HG03135 (cell line): ENCODE results near the gene CTBP1.

Experiments
- ATAC-seq: cut with Tn5 transposase; IDR thresholded peaks from one replicate; pipeline ENCODE4 v1.9.1; 2021; ENCODE audit warnings: mild to moderate bottlenecking, moderate library complexity; ENCODE audit not compliant: unreplicated experiment

CTBP1 gene

DNA sequence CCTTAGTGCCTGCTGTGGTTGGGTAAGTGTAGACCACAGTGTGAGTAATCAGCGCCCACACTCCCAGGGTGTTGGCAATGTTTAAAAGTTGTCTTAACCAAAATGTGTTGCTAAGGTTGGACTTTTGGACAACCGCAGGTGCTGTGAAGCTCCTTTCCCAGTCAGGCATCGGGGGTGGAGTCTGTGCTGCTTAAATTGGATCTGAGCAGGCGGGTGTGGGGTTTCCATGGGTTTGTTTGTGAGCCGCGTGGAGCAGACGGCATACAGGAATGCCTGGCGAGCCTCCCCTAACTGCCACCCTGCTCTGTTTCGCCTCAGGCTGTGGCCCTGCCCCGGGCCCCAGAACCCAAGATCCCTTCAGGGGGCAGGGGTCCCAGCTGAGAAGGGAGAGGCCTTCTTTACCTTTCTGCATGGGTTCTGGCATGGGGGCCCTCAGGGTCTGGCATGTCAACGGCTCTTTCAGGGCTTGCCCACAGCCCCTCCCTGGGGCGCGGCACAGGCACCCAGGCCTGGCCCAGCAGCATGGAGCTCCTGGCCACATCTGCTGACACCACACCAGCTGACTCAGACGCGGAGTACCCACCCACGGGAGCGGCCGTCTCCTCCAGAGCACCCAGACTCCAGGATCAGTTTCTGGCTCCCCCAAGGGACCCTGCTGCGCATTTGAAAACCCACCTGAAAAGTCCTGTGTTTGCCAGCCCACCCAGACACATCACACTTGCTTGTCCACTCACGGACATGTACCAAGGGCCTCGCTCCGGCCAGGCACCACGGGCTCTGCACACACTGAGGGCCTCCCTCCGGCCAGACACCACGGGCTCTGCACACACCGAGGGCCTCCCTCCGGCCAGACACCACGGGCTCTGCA, 71.4 kb downstream of the CTBP1 start:
- no peak for ATAC-seq

DNA sequence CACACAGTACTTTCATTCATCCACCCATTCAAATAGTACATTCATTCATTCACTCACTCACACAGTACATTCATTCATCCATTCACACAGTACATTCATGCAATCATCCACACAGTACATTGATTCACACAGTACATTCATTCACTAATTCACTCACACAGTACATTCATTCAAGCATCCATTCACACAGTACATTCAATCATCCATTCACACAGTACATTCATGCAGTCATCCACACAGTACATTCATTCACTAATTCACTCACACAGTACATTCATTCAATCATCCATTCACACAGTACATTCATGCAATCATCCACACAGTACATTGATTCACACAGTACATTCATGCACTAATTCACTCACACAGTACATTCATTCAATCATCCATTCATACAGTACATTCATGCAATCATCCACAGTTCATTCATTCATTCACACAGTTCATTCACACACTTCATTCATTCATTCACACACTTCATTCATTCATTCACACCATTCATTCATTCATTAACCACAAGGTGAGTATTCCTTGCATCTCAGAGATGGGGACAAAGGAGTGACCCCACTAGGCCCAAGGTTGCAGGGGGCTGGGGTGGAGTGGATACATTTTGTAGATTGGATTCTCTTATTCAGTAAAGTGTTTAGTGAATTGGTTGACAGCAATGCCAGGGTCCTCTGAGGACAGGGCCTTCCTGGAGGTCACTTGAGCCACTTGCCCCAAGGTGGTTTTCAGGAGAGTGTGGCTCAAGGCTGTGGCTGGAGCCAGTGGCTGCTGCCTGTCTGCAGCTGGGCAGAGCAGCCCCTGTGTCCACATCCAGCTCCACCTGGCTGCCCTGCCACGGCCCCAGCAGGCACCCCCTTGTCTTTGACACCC, 72.3 kb downstream of the CTBP1 start:
- ATAC-seq, result no peak

DNA sequence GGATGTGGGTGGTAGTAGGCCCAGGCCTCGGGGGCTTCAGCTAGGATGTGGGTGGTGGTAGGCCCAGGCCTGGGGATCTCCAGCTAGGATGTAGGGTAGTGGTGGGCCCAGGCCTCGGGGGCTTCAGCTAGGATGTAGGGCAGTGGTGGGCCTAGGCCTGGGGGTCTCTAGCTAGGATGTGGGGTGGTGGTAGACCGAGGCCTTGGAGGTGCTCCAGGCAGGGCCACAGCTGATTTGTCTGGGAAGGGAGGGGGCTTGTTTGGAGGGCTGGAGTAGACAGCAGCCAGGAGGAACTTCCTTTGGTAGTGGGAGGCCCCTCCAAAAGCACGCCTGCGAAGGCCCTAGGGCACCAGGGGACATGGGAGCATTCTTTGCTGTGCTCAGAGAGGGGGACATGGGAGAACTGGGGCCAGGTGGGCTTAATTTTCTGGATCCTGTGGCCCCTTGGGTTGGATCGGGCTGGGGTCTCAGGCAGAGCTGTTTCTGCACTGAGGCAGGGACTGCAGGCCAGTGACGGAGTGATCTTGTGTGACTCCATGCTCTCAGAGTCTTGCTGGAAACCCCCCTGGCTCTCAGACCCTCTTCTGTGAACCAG, 73.2 kb downstream of the CTBP1 start:
- no peak for ATAC-seq

- ATAC-seq, result no peak
Measured at GRCh38 chr4:1174941-1175634, 73.8 kb downstream of the CTBP1 start.

GRCh38 chr4:1172971-1173757, 75.8 kb downstream of the CTBP1 start:
- no peak for ATAC-seq

GRCh38 chr4:1172228-1172851, 76.6 kb downstream of the CTBP1 start, which contains the start of gene SPON2:
SPON2 (minus strand) TSS chr4:1172583.
- ATAC-seq, result no peak

- no peak for ATAC-seq
Measured at GRCh38 chr4:1171311-1172227, 77.4 kb downstream of the CTBP1 start.

DNA sequence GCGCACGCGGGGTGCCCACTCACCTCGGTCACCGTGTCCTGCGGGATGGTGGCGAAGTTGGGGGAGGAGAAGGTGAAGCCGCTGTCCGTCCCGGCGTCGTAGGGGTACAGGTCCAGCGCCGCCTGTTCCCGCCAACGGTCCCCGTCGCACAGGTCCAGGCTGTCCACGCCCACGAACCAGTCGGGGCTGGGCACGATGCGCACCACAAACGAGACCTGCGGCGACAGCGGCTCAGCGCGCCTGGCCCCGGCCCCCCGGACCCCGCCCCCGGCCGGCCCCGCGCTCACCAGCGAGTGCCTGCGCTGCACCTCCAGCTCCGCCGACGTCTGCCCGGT, 78.0 kb downstream of the CTBP1 start:
- no peak for ATAC-seq

DNA sequence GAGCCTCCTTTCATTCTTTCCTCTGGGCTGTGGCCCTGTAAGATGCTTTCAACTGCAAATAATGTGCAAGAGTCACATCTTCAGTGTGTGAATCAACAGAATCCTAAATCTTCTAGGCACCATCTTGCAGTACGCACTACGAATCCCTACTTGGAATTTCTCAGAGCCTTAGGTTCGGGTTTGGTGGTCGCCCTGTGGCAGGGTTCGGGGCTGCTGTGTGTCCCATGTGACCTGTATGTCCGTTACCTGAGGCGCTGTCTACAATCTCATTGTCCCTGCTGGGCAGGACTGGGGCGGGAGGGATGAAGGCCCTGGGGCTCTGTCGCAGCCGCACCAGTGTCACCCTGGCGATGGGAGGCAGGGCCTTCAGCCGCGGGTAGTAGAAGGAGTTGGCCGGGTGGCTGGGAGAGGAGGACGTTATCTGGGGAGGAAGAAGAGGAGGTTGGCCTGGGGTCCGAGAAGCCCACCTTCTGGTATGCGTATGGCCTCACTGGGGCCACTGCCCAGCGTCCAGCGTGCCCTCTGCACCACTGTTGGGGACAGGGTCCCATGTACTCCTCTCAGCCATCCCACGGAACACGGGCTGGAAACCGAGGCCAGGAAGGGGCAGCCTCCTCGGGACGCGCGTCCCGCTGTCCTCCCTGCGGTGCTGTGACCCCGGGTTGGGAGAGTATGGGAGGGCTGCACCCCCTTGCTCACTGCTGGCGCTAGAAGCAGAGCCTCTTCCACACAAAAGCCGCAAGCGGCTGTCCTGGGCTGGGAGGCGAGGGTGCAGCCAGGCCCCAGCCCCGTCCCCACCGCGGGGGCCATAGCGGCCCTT, 78.6 kb downstream of the CTBP1 start:
- no peak for ATAC-seq

DNA sequence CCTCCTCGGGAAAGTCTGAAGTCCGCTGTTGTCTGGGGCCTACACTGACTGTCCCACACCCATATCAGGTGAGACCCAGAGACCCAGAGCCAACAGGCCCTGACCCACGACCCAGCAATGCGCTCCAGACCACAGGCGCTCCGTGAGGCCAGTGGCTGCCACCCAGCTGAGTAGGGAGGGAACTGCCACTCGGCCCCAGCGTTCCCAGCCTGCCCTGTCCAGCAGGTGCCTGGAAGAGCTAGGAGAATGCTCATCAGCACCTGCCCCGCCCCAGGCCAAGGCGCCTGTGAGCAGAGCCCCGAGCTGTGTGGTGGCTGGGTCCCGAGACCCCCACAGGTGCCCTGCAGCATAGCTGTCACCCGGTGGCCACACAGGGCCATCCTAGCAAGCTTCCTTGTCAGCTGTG, 79.2 kb downstream of the CTBP1 start:
- no peak for ATAC-seq

DNA sequence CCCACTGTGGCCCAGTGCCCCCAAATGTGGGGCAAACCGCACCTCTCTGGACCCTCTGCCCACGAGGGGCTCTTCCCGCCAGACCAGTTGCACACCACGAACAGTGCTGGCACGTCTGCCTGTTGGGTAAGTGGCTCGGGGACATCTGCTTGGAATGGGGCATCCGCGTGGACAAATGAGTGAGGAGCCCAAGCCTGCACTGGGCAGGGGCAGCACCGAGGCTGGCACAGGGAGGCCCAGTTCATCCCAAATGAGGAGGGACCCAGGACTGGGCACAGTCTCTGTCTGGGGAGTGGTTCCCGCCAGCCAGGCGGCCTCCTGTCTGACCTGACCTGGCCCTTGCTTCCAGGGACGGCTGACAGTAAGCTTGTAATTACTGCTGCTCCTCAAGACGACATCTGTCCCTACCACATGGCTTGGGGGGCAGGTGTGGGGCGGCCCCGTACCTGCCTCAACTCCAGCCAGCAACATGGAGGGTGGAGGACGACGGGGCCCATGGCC, 79.7 kb downstream of the CTBP1 start:
- no peak for ATAC-seq

DNA sequence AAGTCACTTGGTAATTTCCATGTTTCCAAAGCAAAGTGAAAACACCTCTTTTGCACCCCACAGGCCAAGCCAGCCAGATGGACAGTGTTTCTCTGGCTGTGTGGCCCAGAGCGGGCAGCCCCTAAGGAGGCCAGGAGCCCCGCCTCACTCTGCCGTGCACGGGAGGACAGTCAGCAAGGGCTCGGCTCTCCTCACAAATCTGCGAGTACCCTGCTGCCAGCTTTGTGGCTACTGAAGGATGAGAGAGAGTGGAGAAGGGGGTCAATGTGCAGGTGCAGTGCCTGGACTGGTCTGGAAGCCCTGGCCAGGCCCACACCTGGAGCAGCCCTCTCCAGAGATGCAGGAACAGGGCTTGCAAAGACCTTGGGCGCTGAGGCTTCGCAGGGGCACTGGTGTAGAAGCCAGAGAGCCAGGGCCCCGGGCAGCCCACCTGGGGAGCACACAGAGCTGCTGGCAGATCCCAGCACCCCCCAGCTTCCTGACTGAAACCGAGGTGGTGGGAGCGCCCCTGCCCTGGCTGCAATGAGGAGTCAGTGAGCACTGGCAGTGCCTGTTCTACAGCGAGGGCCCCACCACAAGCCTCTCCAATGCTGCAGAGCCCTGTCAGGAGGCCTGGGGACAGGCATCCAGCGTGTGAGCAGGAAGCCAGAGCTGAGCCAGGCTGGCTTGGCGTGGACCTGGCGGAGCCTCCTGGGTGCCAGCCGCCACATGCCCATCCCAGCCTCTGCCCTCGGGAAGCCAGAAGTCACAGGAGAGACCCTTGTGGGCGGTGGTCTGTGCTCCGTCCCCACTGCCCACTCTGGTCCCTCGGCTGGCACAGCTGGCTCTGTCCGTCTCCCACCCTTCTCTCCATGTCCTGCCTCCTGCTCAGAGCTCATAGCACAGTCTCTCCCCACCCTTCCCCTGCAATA, 80.5 kb downstream of the CTBP1 start:
- no peak for ATAC-seq

DNA sequence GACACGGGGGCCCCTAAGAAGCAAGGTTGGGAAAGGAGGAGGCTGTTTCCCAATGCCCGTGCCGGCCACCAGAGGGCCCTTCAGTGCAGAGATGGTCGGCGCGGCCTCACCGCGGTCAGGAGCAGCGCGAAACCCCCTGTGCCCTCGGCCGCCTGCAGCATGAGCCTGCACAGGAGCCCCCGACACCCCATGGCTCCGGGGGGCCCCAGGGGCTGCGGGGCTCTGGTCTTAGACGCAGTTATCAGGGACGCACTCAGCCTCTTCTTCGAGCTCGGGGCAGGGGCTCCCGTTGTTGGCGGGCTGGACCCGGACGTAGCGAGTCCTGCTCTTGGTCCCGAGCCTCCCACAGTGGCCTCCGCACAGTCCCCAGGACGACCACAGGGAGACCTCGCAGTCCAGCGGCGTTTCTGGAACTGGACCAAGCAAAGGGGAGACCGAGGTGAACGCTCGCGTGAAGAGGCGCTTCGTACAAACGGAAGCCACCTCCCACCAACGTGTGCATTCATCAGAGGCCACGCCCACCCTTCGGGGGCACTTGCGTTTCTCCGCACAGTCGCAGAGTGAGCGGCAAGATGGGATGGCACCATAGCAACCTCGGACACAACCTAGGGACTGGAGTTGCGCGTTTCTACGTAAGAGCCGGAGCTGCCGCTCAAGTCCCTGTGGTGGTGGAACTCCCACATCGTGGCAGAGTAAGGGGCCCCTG, 81.5 kb downstream of the CTBP1 start:
- peak; percentile 77 for ATAC-seq

DNA sequence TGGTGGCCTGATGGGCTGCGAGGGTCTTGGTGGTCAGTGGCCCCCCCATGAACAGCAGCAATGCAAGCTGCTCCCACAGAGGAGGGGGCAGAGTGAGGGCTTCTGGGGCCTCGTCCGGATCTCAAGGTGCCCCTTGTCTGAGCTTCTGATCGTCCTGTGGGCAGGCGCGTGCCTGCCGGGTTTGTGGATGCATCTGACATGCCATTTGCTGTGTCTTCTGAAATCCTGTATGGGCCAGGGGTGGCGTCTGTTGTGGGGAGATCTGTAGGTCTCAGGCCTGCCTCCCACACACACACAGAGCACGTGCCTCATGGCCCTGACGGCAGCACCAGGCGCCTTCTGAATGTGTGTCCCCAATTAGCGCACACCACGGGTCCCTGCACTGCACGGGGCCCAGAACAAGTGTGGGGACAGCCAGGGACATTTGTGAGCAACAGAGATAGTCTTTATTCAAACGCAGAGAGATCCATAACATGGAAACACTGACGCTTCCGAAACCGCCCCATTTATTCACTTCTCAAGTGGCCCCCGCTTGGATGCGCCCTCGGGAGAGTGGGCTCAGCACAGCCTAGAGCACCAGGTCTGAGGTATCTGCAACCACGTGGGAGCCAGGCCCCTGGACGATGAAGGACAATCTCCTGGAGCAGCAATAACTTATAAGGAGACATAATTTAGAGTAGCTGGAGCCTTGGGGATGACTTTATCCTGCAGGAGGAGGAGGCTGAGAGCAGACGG, 82.3 kb downstream of the CTBP1 start:
- ATAC-seq, result no peak

DNA sequence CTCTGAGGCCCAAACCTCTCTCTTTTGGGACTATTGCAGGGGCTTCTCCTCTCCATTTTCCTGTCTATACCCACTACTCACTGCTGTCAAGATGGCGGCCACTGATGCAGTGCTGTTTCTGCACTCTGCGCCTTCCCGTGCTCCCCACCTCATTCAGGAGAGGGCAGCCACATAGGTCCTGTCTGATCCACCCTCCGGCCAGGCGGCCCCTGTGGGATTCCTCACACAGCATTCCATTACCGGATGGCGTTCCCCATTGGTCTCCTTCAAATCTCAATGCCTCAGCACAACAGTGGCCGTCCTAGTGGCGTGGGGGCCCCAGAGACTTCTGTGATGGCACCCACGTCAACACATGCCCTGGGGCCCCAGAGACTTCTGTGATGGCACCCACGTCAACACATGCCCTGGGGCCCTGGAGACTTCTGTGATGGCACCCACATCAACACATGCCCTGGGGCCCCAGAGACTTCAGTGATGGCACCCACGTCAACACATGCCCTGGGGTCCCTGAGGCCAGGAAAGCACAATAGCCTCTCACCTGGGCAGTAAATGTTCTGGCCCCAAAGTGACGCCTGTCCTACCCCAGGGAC, 83.9 kb downstream of the CTBP1 start:
- no peak for ATAC-seq
